GM10266 (cell line): Measurements from ENCODE around the gene TBCD.

ENCODE experiments used
- DNase-seq: peaks from one replicate; pipeline ENCODE4 v3.0.0; 2012; ENCODE audit errors: extremely low spot score
- TF ChIP-seq, protein P1 (sequence below): IDR thresholded peaks from 2 replicates; pipeline ENCODE4 v1.5.1; 2012; ENCODE audit warnings: mild to moderate bottlenecking, low read depth; ENCODE audit not compliant: control insufficient read depth, insufficient read depth; ENCODE audit errors: missing control alignments

TBCD gene

DNA sequence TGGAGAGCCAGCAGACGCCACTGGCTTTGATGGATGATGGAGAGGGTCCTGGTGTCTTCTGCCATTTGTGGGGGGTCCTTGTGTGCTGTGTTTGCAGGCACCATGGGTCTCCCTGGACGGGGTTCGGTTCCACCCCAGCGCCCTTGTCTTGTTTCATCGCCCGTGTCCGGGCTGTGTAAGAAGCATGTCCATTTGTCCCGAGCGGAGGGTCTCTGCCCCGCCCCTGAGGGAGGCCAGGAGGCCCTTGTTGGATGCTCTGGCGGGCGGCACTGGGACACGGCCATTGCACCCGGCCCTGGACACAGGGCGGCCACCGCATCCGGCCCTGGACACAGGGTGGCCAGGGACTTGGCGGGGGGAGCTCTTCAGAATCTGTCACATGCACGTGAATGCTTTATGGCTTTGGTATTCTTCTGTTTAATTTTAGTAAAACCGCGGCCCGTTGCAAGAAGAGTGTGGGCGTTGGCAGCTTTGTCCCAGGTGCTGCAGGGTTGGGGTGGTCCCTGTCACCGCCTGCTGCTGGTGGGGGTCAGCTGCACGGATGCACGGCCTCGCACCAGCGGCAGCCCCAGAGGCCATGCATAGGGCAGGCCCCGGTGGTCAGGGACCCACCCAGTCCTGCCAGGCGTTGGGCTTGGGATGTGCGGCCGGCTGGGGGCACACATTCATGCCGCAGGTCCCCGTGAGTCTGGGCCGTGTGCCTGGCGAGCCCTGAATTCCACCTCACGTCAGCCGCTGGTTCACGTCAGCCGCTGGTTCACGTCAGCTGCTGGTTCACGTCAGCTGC lies 108.9 kb downstream of the TBCD start:
- DNase-seq = no peak
- TF ChIP-seq, protein P1, sequence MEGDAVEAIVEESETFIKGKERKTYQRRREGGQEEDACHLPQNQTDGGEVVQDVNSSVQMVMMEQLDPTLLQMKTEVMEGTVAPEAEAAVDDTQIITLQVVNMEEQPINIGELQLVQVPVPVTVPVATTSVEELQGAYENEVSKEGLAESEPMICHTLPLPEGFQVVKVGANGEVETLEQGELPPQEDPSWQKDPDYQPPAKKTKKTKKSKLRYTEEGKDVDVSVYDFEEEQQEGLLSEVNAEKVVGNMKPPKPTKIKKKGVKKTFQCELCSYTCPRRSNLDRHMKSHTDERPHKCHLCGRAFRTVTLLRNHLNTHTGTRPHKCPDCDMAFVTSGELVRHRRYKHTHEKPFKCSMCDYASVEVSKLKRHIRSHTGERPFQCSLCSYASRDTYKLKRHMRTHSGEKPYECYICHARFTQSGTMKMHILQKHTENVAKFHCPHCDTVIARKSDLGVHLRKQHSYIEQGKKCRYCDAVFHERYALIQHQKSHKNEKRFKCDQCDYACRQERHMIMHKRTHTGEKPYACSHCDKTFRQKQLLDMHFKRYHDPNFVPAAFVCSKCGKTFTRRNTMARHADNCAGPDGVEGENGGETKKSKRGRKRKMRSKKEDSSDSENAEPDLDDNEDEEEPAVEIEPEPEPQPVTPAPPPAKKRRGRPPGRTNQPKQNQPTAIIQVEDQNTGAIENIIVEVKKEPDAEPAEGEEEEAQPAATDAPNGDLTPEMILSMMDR = no peak

DNA sequence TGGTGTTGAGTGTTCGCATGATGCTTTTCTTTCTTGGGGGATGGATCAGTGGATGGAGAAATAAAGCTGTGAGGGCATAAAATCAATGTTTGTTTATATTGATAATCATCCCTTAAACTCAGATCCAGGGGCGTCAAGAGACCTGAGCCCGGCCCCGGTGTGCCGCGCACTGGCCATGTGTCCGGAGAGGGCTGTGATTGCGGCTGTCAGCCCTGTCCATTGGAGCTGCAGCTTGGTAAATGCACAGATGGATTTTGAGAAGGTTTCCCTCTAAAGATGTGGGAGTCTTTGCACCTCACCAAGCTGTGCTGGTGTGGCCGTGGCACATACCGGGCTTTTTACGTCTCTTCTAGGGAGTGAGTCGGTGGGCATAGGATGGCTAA lies 109.5 kb downstream of the TBCD start:
- TF ChIP-seq, protein P1 = no peak
- no peak for DNase-seq

DNA sequence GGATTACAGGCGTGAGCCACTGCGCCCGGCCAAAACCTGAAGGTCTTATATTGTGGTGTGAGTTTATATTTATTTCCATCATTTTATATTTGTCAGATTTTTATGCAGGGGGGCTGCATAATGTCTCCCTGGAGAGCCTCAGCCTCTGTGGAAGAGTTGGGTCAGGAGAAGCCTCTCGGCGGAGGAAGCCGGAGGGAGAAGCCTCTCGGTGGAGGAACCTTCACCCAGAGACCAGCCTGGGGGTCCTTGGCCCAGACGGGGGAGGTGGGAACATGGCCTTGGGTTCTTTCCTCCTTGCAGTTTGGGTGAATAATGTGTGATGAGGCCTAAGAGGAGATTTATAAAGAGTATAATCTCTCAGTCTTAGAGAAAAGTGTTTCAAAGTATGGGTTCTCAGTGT lies 110.3 kb downstream of the TBCD start:
- TF ChIP-seq, protein P1 = no peak
- DNase-seq = no peak

DNA sequence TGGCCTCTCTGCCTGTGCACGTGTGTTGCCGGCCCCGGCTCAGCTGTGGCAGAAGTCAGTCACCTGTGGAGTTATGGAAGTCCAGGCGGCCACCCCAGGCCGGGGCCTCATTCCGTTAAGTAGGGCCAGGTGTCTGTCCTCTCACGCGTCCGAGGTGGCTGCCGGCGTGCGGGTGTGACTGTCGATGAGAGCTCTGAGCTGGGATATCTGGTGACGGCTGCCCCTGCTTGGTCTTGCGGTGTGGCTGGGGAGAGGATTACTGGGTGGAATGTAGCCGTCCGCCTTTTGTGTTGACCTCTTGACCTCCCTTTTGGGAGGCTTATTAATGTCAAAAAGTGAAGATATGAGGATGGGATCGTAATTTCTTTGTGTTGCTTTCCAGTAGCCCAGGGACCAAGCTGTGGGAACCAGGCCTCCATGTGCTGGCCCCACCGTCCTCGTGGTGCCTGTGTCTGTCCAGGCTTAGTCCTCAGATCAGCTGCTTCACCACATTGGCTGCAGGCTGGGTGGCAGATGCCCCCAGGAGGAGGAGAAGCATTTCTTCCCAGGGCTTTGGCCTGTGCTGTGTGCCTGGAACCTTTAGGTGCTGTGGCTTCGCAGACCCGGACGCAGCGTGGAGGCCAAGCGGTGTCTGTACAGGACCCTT lies 111.0 kb downstream of the TBCD start:
- TF ChIP-seq, protein P1 = no peak
- no peak for DNase-seq

DNA sequence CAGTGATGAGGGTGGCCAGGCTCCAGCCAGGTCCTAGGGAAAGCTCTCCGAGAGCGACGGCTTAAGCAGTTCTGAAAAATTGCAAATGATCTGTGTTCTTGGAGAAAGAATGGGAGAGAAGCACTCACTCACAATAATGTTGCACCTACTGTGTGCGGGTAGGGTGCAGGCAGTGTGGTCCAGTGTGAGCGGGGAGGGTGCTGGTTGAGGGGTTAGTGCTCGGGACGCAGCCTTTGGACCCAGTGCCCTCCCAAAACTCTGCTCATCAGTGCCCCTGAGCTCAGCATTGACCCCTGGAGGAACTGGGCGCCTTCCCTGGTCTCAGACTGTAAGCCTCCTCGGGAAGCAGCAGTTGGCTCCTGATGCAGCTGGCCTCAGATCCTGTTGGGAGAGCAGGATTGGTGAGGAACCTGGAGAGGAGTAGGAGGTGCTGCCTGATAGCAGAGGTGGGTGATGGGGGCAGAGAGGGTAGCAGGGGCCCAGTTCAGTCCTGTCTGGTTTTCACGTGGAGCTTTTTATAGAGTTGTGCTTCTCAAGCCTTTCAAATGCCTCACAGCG lies 111.6 kb downstream of the TBCD start:
- TF ChIP-seq, protein P1 = no peak
- DNase-seq = no peak

DNA sequence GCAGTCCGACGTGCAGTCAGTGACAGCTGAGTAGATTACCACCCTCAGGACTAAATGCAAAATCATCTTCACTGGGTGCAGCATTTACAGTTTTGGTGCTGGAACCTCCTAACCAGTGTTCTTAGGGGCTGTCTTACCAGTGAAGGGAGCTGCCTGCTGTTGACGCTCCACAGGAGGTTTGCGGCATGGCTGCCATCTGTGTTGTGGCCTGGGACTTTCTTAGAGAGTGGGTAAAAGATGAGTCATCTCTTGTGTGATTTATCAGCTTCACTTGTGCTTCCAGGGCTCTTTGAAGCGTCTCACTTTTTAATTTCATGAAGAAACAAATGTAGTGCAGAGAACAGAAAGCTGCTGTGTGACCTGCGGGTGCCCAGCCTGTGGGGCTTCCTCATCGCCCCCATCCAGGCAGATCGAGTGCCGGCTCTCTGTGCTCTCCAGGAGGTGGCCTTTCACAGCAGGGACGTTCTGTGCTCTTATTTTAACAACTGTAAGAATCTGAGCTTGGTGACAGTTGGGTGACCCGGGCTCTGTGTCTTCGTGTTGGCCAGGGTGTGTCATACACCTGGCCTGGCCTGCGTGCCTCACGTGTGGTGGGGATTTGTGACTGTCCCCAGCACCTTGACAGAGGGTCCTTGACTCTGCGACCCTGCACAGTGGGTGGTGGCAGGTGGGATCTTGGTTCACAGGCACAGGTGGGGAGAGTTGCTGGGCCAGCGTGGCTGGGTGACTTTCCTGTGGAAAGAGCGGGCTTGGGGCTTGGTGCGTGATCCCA lies 112.3 kb downstream of the TBCD start:
- peak; percentile 92 for DNase-seq
- TF ChIP-seq, protein P1 = no peak
